Stimulated activated CD8-positive, alpha-beta memory T cell treated with anti-CD3 and anti-CD28 coated beads, Interleukin-7, amount 100 ng/mL, for 4 hours (primary cell): ENCODE data around the gene UBE2G2.

Experiments
- DNase-seq, 2 donors: peaks; one replicate each; pipeline ENCODE4 v3.0.0-alpha.2; 2020; ENCODE audit warnings: low read depth in 2 of 2

The UBE2G2 gene

GRCh38 chr21:44790368-44790767 is 11.3 kb downstream of the UBE2G2 start:
- no peak for DNase-seq

GRCh38 chr21:44789880-44790279 is 11.7 kb downstream of the UBE2G2 start:
- no peak for DNase-seq

GRCh38 chr21:44785620-44786335 is 15.8 kb downstream of the UBE2G2 start:
- no peak for DNase-seq

- no peak for DNase-seq
Measured at GRCh38 chr21:44784810-44785209, 16.8 kb downstream of the UBE2G2 start.

GRCh38 chr21:44783020-44783696 is 18.5 kb downstream of the UBE2G2 start:
- DNase-seq, result no peak

- no peak for DNase-seq
Measured at GRCh38 chr21:44780767-44781459, 20.7 kb downstream of the UBE2G2 start.

GRCh38 chr21:44780137-44780502 is 21.5 kb downstream of the UBE2G2 start:
- DNase-seq, result no peak

- DNase-seq, result no peak
Measured at GRCh38 chr21:44779417-44780136, 22.0 kb downstream of the UBE2G2 start.

GRCh38 chr21:44778983-44779382 is 22.6 kb downstream of the UBE2G2 start:
- no peak for DNase-seq

GRCh38 chr21:44778499-44778911 is 23.1 kb downstream of the UBE2G2 start:
- no peak for DNase-seq

GRCh38 chr21:44778094-44778493 is 23.5 kb downstream of the UBE2G2 start:
- no peak for DNase-seq

GRCh38 chr21:44774972-44775371 is 26.6 kb downstream of the UBE2G2 start:
- no peak for DNase-seq

- no peak for DNase-seq
Measured at GRCh38 chr21:44773291-44773932, 28.2 kb downstream of the UBE2G2 start.

- no peak for DNase-seq
Measured at GRCh38 chr21:44771896-44772525, 29.6 kb downstream of the UBE2G2 start.

GRCh38 chr21:44767834-44768831 is 33.5 kb downstream of the UBE2G2 start:
- DNase-seq, result no peak

- DNase-seq, result no peak
Measured at GRCh38 chr21:44766818-44767354, 34.7 kb downstream of the UBE2G2 start.

- no peak for DNase-seq
Measured at GRCh38 chr21:44766014-44766817, 35.4 kb downstream of the UBE2G2 start.

GRCh38 chr21:44765231-44766013 is 36.2 kb downstream of the UBE2G2 start:
- no peak for DNase-seq
